ENCODE measurements around the gene RAD51B.

GRCh38 chr14:68741477-68741791, 921.9 kb downstream of the RAD51B start:
- TF ChIP-seq POLR2A (IDR thresholded peaks at IDR 0.05) (no peak), POLR2AphosphoS5 (IDR thresholded peaks at IDR 0.05) (no peak)
